GM10248 (cell line): ENCODE data around the gene SLC25A20.

Experiments used
- CTCF ChIA-PET: fragments of 300-600 bp; sonication (Branson Sonifier 250); formaldehyde crosslinking; extraction: SDS; loops from one replicate; lab custom pipeline; 2021; ENCODE audit warnings: antibody characterized with exemption; lab: Yijun Ruan, JAX
- POLR2A ChIA-PET: fragments of 350-650 bp; sonication (Branson Sonifier 250); formaldehyde crosslinking; extraction: SDS; loops from one replicate; lab custom pipeline; 2020; ENCODE audit warnings: antibody characterized with exemption; lab: Yijun Ruan, JAX
- DNase-seq: peaks from one replicate; pipeline ENCODE4 v3.0.0; 2012; ENCODE audit errors: extremely low spot score
- TF ChIP-seq, protein P1 (sequence below): IDR thresholded peaks from 2 replicates; pipeline ENCODE4 v1.5.1; 2012; ENCODE audit warnings: mild to moderate bottlenecking, low read depth; ENCODE audit errors: extremely low read depth, missing control alignments, control extremely low read depth

The SLC25A20 gene

DNA sequence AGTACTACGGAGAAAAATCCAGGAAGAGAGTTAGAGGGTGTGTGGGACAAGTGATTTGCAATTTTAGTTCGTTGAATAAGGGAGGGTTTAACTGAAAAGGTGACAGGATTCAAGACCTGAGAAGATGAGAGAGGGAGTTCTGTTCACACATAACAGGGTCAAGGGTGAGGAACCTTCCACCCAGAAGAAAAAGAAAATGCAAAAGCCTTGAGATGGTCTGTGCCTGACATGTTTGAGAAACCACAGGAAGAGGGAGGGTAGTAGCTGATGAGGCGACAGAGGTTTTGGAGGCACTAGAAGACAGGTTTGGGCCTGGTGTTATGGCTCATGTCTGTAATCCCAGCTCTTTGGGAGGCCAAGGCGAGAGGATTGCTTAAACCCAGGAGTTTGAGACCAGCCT is 591 bp upstream of the SLC25A20 start:
- DNase-seq: peak; percentile 22
- ChIA-PET CTCF (interaction anchor here (1.1 to 1.6 kb wide), 3 partner anchors 13 to 21 kb away, joined by 3 to 6 read pairs (median 3); partner anchors contain the start of gene ARIH2), POLR2A (interaction anchor here (1.3 kb wide), 1 partner anchor 20 kb away, joined by 4 read pairs; the partner anchor contains the start of gene ARIH2)
- TF ChIP-seq, protein P1, sequence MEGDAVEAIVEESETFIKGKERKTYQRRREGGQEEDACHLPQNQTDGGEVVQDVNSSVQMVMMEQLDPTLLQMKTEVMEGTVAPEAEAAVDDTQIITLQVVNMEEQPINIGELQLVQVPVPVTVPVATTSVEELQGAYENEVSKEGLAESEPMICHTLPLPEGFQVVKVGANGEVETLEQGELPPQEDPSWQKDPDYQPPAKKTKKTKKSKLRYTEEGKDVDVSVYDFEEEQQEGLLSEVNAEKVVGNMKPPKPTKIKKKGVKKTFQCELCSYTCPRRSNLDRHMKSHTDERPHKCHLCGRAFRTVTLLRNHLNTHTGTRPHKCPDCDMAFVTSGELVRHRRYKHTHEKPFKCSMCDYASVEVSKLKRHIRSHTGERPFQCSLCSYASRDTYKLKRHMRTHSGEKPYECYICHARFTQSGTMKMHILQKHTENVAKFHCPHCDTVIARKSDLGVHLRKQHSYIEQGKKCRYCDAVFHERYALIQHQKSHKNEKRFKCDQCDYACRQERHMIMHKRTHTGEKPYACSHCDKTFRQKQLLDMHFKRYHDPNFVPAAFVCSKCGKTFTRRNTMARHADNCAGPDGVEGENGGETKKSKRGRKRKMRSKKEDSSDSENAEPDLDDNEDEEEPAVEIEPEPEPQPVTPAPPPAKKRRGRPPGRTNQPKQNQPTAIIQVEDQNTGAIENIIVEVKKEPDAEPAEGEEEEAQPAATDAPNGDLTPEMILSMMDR: no peak

DNA sequence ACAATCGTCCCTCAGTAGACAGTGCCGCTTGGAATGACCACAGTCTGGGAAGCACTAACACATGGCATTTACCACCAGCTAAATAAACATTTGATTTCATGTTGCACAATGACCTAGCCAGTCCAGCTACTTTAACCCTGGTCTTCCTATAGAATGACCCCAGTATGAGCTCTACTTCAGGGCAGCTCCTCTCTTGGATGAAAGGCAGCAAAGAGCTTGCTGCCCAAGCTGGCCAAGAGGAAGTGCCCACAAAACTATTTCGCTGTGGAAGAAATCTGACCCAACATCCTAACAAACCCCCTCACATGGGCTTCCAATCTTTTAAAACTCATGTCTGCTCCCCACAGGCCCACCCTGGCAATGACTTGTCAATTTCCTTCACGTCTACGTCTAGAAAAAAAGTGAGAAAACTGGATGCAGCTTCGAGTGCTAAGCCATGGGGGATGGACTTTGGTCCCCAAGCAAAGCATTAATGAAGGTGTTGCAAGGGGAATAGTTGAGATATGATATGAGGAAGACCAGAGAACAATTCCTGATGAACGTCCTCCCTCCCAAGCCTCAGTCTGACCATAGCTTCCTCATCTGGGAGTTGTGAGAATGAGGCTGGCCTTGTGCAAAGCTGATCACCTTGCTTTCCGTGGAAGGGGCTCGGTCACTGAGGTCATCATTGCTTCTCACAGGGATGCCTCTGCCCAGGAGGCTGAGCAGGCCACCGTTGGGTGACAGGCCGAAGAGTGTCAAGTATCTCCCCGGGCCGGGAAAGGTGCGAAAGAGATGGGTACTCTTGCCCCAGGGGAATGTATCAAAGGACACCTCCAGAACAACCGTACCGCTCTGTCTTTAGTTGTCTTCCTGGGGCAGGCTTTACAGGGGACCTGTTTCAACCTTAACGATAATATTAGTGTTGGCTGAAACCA is 964 bp downstream of the SLC25A20 start:
- ChIA-PET CTCF (interaction anchor here (1.0 to 2.2 kb wide), 5 partner anchors 10 to 162 kb away, joined by 3 to 11 read pairs (median 3); partner anchors contain the start of gene ARIH2), POLR2A (interaction anchor here (0.5 to 1.0 kb wide), 5 partner anchors 18 to 1607 kb away, joined by 3 to 9 read pairs (median 3); no protein-coding TSS in a partner anchor)

DNA sequence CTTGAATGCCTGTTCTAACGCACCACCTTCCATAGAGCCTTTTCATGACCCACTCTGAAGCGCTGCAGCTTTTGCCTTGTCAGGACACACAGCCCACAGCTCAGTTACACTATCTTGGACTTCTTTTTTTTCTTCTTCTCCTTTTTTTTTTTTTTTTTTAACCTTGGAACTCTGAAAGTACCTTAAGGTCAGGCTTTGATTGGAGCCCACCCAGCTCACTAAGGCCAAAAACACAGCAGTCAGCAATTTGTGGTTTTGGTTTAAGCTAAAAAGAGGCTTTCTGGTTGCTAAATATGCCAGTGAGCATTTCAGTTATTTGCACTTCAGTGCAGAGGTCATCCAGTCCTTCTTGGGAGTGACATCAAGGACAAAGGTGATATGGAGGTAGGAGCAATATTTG is 1.7 kb downstream of the SLC25A20 start:
- CTCF ChIA-PET: interaction anchor here (1.0 to 2.2 kb wide), 3 partner anchors 10 to 77 kb away, joined by 3 to 11 read pairs (median 5); partner anchors contain the start of gene ARIH2
- TF ChIP-seq, protein P1: no peak
- no peak for DNase-seq
- POLR2A ChIA-PET: interaction anchor here (0.5 to 0.6 kb wide), 3 partner anchors 206 to 1606 kb away, joined by 3 to 4 read pairs (median 3); no protein-coding TSS in a partner anchor

More for the DNA sequence above, 964 bp downstream of the SLC25A20 start:
- TF ChIP-seq, protein P1: no peak
- DNase-seq: no peak

DNA sequence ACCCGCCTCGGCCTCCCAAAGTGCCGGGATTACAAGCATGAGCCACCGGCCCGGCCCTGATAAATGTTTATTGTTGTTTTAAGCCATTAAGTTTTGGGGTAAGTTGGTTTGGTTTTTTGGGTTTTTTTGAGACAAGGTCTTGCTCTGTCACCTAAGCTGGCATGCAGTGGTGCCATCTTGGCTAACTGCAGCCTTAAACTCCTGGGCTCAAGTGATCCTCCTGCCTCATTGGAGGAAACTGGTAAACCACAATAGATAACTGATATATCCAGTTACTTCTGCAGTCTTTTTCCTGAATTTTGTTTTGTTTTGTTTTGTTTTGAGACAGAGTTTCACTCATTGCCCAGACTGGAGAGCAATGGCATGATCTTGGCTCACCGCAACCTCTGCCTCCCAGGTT is 4.2 kb downstream of the SLC25A20 start:
- POLR2A ChIA-PET: no interaction called here
- DNase-seq: no peak
- TF ChIP-seq, protein P1: no peak
- CTCF ChIA-PET: no interaction called here

DNA sequence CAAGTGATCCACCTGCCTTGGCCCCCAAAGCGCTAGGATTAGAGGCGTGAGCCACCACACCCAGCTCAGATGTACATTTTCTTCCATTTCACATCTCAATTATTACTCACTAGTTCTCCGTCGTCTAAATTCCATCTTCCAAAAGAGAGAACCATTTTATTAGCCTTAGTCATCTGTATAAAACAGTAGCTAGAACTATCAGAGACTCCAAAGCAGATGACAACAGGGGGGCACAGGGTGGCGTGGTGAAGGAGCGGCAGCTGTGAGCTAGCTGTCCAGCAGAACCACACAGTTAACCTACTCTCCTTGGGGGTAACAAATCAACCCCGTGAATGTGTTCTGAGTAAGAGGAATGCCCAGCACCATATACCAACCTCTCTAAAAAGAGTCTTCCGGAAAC is 7.1 kb downstream of the SLC25A20 start:
- CTCF ChIA-PET: interaction anchor here (1.1 kb wide), 1 partner anchor 152 kb away, joined by 3 read pairs; no protein-coding TSS in a partner anchor
- TF ChIP-seq, protein P1: no peak
- DNase-seq: no peak
- POLR2A ChIA-PET: no interaction called here

DNA sequence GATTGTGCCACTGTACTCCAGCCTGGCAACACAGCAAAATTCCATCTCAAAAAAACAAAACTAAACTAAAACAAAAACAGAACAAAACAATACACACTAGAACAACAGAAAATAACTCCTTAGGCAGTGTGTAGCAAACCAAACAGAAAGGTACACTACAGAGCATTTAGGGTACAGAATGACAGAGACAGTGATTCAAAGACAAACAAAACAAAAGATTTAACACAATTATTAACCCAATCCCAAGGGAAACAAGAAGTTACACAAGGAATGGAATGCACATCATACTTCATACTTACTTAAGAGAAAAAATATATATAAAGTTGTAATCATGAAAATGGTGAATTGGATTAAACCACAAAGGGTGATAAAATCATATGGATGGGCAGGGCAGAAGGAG is 12.9 kb downstream of the SLC25A20 start:
- ChIA-PET POLR2A (no interaction called here), CTCF (interaction anchor here (2.1 kb wide), 1 partner anchor 12 kb away, joined by 5 read pairs; the partner anchor contains the start of gene SLC25A20)
- no peak for DNase-seq
- TF ChIP-seq, protein P1: no peak
